DOHH2 (cell line): ENCODE data around the gene HNRNPLL.

Experiments used
- EZH2phosphoT487 ChIP-seq: fragments of 200-600 bp; sonication (generic); IDR thresholded peaks from 2 replicates; pipeline ENCODE4 v1.6.1; 2017; ENCODE audit warnings: borderline replicate concordance, mild to moderate bottlenecking, antibody characterized with exemption, low read length, moderate library complexity, mixed read lengths
- TF ChIP-seq, protein P1 (sequence below): fragments of 200-600 bp; sonication (generic); IDR thresholded peaks from one replicate; pipeline ENCODE4 v1.5.1; 2014; ENCODE audit warnings: antibody characterized with exemption, mild to moderate bottlenecking, low read depth, low read length; ENCODE audit not compliant: poor library complexity, severe bottlenecking

DNA sequence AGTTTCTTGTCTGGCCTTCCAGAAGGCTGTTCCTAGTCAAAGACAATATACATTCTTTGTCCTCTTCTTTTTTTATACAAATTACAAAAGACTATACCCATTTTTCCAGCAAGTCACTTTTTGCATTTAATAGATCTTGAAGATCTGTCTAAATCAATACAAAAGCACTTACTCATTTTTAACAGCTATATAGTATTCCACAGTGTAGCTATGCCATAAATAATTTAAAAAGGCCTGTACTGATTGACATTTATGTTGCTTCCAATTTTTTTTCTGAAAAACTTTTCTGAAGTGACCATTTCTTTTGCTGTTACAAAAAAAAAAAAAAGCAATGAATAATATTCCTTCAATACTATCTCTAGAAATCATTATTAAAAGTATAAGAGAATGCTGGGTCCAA lies 30.3 kb upstream of the HNRNPLL start:
- TF ChIP-seq, protein P1, sequence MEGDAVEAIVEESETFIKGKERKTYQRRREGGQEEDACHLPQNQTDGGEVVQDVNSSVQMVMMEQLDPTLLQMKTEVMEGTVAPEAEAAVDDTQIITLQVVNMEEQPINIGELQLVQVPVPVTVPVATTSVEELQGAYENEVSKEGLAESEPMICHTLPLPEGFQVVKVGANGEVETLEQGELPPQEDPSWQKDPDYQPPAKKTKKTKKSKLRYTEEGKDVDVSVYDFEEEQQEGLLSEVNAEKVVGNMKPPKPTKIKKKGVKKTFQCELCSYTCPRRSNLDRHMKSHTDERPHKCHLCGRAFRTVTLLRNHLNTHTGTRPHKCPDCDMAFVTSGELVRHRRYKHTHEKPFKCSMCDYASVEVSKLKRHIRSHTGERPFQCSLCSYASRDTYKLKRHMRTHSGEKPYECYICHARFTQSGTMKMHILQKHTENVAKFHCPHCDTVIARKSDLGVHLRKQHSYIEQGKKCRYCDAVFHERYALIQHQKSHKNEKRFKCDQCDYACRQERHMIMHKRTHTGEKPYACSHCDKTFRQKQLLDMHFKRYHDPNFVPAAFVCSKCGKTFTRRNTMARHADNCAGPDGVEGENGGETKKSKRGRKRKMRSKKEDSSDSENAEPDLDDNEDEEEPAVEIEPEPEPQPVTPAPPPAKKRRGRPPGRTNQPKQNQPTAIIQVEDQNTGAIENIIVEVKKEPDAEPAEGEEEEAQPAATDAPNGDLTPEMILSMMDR = no peak
- no peak for TF ChIP-seq EZH2phosphoT487
